Esophagus squamous epithelium (tissue), 4 donors: ENCODE measurements around the gene GRIN1.

Source experiments
- POLR2A ChIP-seq, 4 donors: fragments of 450-650 bp; IDR thresholded peaks; one replicate each; pipeline ENCODE4 v1.6.1; 2017; ENCODE audit warnings: antibody characterized with exemption in 4 of 4, mild to moderate bottlenecking in 4 of 4, moderate library complexity in 3 of 4
- TF ChIP-seq, protein P1 (sequence below), 6 experiments: fragments of 450-650 bp in 4 of 6; fragments of 200-600 bp in 2 of 6; sonication (generic) in 2 of 6; IDR thresholded peaks; one replicate each; pipeline ENCODE4 v1.5.1; 2016 to 2019; ENCODE audit warnings: antibody characterized with exemption in 6 of 6, mild to moderate bottlenecking in 4 of 6, moderate library complexity in 4 of 6

DNA sequence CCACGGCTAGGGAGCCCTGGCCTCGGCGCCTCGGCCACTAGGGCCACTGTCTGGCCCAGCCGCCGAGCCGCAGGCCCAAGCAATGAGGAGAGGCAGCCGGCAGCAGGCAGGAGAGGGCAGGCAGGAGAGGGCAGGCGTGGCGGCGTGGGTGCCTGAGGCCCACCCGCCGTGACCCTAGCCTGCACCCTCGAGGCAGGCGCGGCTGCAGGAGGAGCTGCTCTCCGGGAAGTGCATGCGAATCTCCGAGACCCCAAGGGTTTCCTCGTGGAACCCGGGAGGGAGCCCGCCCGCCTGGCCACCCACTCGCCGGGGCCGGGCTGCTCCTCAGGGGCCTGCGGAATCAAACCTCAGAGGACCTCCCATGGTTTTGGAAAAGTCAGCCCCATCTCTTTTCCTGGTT, 9.3 kb downstream of the GRIN1 start:
- TF ChIP-seq POLR2A (IDR thresholded peaks at IDR 0.05) = no peak
- TF ChIP-seq, protein P1, sequence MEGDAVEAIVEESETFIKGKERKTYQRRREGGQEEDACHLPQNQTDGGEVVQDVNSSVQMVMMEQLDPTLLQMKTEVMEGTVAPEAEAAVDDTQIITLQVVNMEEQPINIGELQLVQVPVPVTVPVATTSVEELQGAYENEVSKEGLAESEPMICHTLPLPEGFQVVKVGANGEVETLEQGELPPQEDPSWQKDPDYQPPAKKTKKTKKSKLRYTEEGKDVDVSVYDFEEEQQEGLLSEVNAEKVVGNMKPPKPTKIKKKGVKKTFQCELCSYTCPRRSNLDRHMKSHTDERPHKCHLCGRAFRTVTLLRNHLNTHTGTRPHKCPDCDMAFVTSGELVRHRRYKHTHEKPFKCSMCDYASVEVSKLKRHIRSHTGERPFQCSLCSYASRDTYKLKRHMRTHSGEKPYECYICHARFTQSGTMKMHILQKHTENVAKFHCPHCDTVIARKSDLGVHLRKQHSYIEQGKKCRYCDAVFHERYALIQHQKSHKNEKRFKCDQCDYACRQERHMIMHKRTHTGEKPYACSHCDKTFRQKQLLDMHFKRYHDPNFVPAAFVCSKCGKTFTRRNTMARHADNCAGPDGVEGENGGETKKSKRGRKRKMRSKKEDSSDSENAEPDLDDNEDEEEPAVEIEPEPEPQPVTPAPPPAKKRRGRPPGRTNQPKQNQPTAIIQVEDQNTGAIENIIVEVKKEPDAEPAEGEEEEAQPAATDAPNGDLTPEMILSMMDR (IDR thresholded peaks at IDR 0.05) = no peak
